ENCODE measurements around the gene TMEM183A.
"Not testable (repeated sequence)": the region's sequence is repeated elsewhere in the genome, so short reads cannot be mapped to it uniquely, and the experiment has no call there.

Gene TMEM183A

GRCh38 chr1:202987255-202987654 lies 19.9 kb upstream of the TMEM183A start:
- DNase-seq (ENCODE audit: low read depth in 3 of 3): no peak

GRCh38 chr1:202987922-202988583 lies 19.1 kb upstream of the TMEM183A start:
- DNase-seq (ENCODE audit: low read depth in 3 of 3): no peak

- DNase-seq (ENCODE audit: low read depth in 3 of 3): no peak
These were observed 17.3 kb upstream of the TMEM183A start for GRCh38 chr1:202989879-202990278.

- DNase-seq (ENCODE audit: low read depth in 3 of 3): no peak
These were observed 16.1 kb upstream of the TMEM183A start for GRCh38 chr1:202991112-202991511.

- no peak for DNase-seq (ENCODE audit: low read depth in 3 of 3)
These were observed 12.4 kb upstream of the TMEM183A start for GRCh38 chr1:202994756-202995155.

- peak in 2 of 3 experiments; percentile 16 to 44 for DNase-seq (ENCODE audit: low read depth in 3 of 3)
These were observed 8.1 kb upstream of the TMEM183A start for GRCh38 chr1:202998836-202999750.

GRCh38 chr1:203000217-203000944 lies 6.8 kb upstream of the TMEM183A start:
- DNase-seq (ENCODE audit: low read depth in 3 of 3): no peak

GRCh38 chr1:203001986-203002385 lies 5.2 kb upstream of the TMEM183A start:
- DNase-seq (ENCODE audit: low read depth in 3 of 3): no peak

- no peak for DNase-seq (ENCODE audit: low read depth in 3 of 3)
These were observed 4.2 kb upstream of the TMEM183A start for GRCh38 chr1:203002951-203003350.

- DNase-seq (ENCODE audit: low read depth in 3 of 3): not testable (repeated sequence)
These were observed 1.6 kb upstream of the TMEM183A start for GRCh38 chr1:203005395-203006142.

- DNase-seq (ENCODE audit: low read depth in 3 of 3): no peak
These were observed 2.0 kb downstream of the TMEM183A start for GRCh38 chr1:203009185-203009584.

GRCh38 chr1:203011582-203011981 lies 4.4 kb downstream of the TMEM183A start:
- DNase-seq (ENCODE audit: low read depth in 3 of 3): no peak

GRCh38 chr1:203017061-203017460 lies 9.9 kb downstream of the TMEM183A start:
- DNase-seq (ENCODE audit: low read depth in 3 of 3): no peak

- DNase-seq (ENCODE audit: low read depth in 3 of 3): no peak
These were observed 10.5 kb downstream of the TMEM183A start for GRCh38 chr1:203017692-203018091.

- not testable (repeated sequence) for DNase-seq (ENCODE audit: low read depth in 3 of 3)
These were observed 15.7 kb downstream of the TMEM183A start for GRCh38 chr1:203022855-203023254.

- DNase-seq (ENCODE audit: low read depth in 3 of 3): no peak
These were observed 18.5 kb downstream of the TMEM183A start for GRCh38 chr1:203025686-203026030.

GRCh38 chr1:203026031-203026665 lies 19.0 kb downstream of the TMEM183A start, which contains the start of gene PPFIA4:
Gene PPFIA4, plus strand, starts transcription at chr1:203026491. Its CDS starts 12,518 bp downstream, at chr1:203039009.
- DNase-seq (ENCODE audit: low read depth in 3 of 3): peak; percentile 70 to 80 (median 75)

GRCh38 chr1:203026666-203027663 lies 19.8 kb downstream of the TMEM183A start:
- DNase-seq (ENCODE audit: low read depth in 3 of 3): no peak

- DNase-seq (ENCODE audit: low read depth in 3 of 3): no peak
These were observed 21.1 kb downstream of the TMEM183A start for GRCh38 chr1:203028067-203028783.
